HepG2 (cell line): ENCODE measurements around the gene MCU. TPM values are rescaled to one million over a fixed set of nuclear protein-coding genes. Genes with fewer than 3 reads are reported as not detected.

Source experiments
- ATAC-seq: fragments of 200-7000 bp; cut with Tn5 transposase; 3 replicates; pipeline ENCODE4 v1.9.1; 2020; ENCODE audit warnings: mild to moderate bottlenecking, moderate library complexity
- BruUV-seq: library from RNA; stranded (reverse); fragments of 400-500 nt; replicated peaks from 2 replicates; lab custom pipeline; 2021; lab: Mats Ljungman, UMichigan
- CTCF ChIA-PET: fragments of 300-600 bp; formaldehyde crosslinking; extraction: SDS; loops from one replicate; lab custom pipeline; 2021; ENCODE audit warnings: low total read pairs, inconsistent platforms, low intra/inter-chr PET ratio; lab: Yijun Ruan, JAX
- POLR2A ChIA-PET: fragments of 350-600 bp; sonication (Branson Sonifier 250); formaldehyde crosslinking; loops from one replicate; lab custom pipeline; 2020; ENCODE audit warnings: antibody characterized with exemption, inconsistent platforms; lab: Yijun Ruan, JAX
- DNase-seq: peaks from one replicate; pipeline ENCODE4 v3.0.0-alpha.2; 2015; ENCODE audit warnings: low spot score
- FAIRE-seq: peaks from 3 replicates; lab custom pipeline; 2011; peaks lifted over from hg19 to GRCh38; lab: Jason Lieb, UNC
- H2AFZ ChIP-seq: one replicate; pipeline ENCODE4 v1.6.1; 2011; ENCODE audit warnings: low read length, inconsistent platforms
- H3K27ac ChIP-seq: fragments of 300-600 bp; 3 replicates; pipeline ENCODE4 v1.8.0; 2011; ENCODE audit warnings: mixed run types, mild to moderate bottlenecking, mixed read lengths, low read length, inconsistent platforms; ENCODE audit not compliant: insufficient read depth; ENCODE audit errors: extremely low read length
- H3K27me3 ChIP-seq, 2 experiments: fragments of 200-600 bp in 1 of 2; 2 replicates in 1 of 2; 3 replicates in 1 of 2; pipeline versions ENCODE4 v1.6.0 to v1.8.0; 2011; ENCODE audit warnings: low read length in 2 of 2, mild to moderate bottlenecking in 2 of 2, moderate library complexity in 2 of 2, inconsistent platforms in 1 of 2; ENCODE audit not compliant: insufficient read depth in 2 of 2, control insufficient read depth in 1 of 2
- H3K36me3 ChIP-seq, 2 experiments: fragments of 200-600 bp in 1 of 2; replicated peaks in 1 of 2; 2 replicates in 1 of 2; 3 replicates in 1 of 2; pipeline versions ENCODE4 v1.5.1 to v1.8.0; 2011; ENCODE audit warnings: low read length in 2 of 2, inconsistent platforms in 1 of 2; ENCODE audit not compliant: insufficient read depth in 2 of 2, control insufficient read depth in 1 of 2
- H3K4me1 ChIP-seq: 2 replicates; pipeline ENCODE4 v1.5.1; 2012; ENCODE audit warnings: low read length, inconsistent platforms; ENCODE audit not compliant: insufficient read depth
- H3K4me2 ChIP-seq: 2 replicates; pipeline ENCODE4 v1.6.0; 2011; ENCODE audit warnings: low read depth, low read length, inconsistent platforms
- H3K4me3 ChIP-seq, 3 experiments: fragments of 200-600 bp in 1 of 3; sonication (generic), shearing (Covaris generic) in 1 of 3; replicated peaks in 1 of 3; 2 replicates each; pipeline ENCODE4 v1.5.1; 2011 to 2016; ENCODE audit warnings: low read length in 3 of 3, inconsistent platforms in 2 of 3, low read depth in 2 of 3, mild to moderate bottlenecking in 2 of 3, control low read depth in 1 of 3, mixed read lengths in 1 of 3; ENCODE audit not compliant: insufficient read depth in 1 of 3
- H3K79me2 ChIP-seq: one replicate; pipeline ENCODE4 v1.6.1; 2011; ENCODE audit warnings: low read length, inconsistent platforms; ENCODE audit not compliant: insufficient read depth
- H3K9ac ChIP-seq: 2 replicates; pipeline ENCODE4 v1.6.0; 2011; ENCODE audit warnings: mild to moderate bottlenecking, low read depth, low read length, inconsistent platforms; ENCODE audit not compliant: insufficient read depth
- H3K9me3 ChIP-seq: 2 replicates; pipeline ENCODE4 v1.5.1; 2012; ENCODE audit warnings: mild to moderate bottlenecking, low read length
- H4K20me1 ChIP-seq: 2 replicates; pipeline ENCODE4 v1.6.0; 2011; ENCODE audit warnings: inconsistent platforms, mild to moderate bottlenecking, low read length, moderate library complexity; ENCODE audit not compliant: insufficient read depth
- HNRNPL ChIP-seq: fragments of 200-400 bp; formaldehyde crosslinking; IDR thresholded peaks from 2 replicates; pipeline ENCODE4 v1.6.1; 2017; ENCODE audit warnings: mild to moderate bottlenecking, low read depth, low read length
- MAF1 ChIP-seq: sonication (generic); formaldehyde crosslinking; IDR thresholded peaks from 2 replicates; pipeline ENCODE4 v1.5.0; 2020; ENCODE audit warnings: missing genetic modification reagents, borderline replicate concordance
- MED13 ChIP-seq: sonication (generic); formaldehyde crosslinking; IDR thresholded peaks from 2 replicates; pipeline ENCODE4 v1.5.0; 2020; ENCODE audit warnings: missing genetic modification reagents
- NCOA2 ChIP-seq: sonication (generic); formaldehyde crosslinking; IDR thresholded peaks from 2 replicates; pipeline ENCODE4 v1.8.0; 2022; ENCODE audit warnings: inconsistent platforms
- XBP1 ChIP-seq: sonication (generic); formaldehyde crosslinking; IDR thresholded peaks from 2 replicates; pipeline ENCODE4 v1.5.0; 2020; ENCODE audit warnings: missing genetic modification reagents
- ZFAT ChIP-seq: sonication (generic); formaldehyde crosslinking; conservative IDR thresholded peaks from 2 replicates; pipeline ENCODE4 v1.8.1; 2023; ENCODE audit warnings: missing genetic modification reagents, inconsistent platforms
- WGBS: methylation state at CpG from one replicate; pipeline ENCODE4 v1.1.6; 2017; ENCODE audit warnings: low lambda C conversion rate; 5-methylcytosine and 5-hydroxymethylcytosine counted together
- in situ Hi-C: cut with HindIII; loops from 2 replicates; pipeline ENCODE4 v1.10.0; 2017; ENCODE audit warnings: low pct_unique_long_range_greater_than_20kb; ENCODE audit not compliant: extremely low pct_ligation_motif_present
- intact Hi-C: fragments of 100-400 bp; cut with micrococcal nuclease; formaldehyde crosslinking; loops from one replicate; pipeline ENCODE4 v1.10.0; 2022; ENCODE audit not compliant: unreplicated experiment
- polyA plus RNA-seq, 8 experiments: library from polyadenylated mRNA; depleted of rRNA in 3 of 8; stranded (reverse) in 7 of 8; unstranded in 1 of 8; fragments of >200 nt; fragmentation: Illumina TruSeq in 4 of 8; extraction: Trizol in 4 of 8; gene quantifications; 2 replicates each; pipeline versions ENCODE4 v1.2.1 to v1.2.3, GENCODE V29; 2011 to 2016; ENCODE audit warnings: low read depth in 4 of 8, missing spikeins in 1 of 8, mixed read lengths in 1 of 8; ENCODE audit not compliant: insufficient read depth in 1 of 8
- total RNA-seq, 5 experiments: library from RNA; depleted of rRNA; stranded (reverse); fragments of >200 nt; fragmentation: Illumina TruSeq; extraction: Trizol; gene quantifications; 2 replicates each; pipeline ENCODE4 v1.2.3, GENCODE V29; 2016; ENCODE audit warnings: low read depth in 1 of 5
- TF ChIP-seq, protein P1 (sequence below): sonication (generic); formaldehyde crosslinking; conservative IDR thresholded peaks from 2 replicates; pipeline ENCODE4 v1.4.0; 2020; ENCODE audit warnings: missing genetic modification reagents

The MCU gene
- total and polyA plus RNA-seq, 2 of the 13 experiments (the other 11 are each of a cell fraction or from before 2014, with no cell fraction given) = 25.9 to 64.5 TPM

DNA sequence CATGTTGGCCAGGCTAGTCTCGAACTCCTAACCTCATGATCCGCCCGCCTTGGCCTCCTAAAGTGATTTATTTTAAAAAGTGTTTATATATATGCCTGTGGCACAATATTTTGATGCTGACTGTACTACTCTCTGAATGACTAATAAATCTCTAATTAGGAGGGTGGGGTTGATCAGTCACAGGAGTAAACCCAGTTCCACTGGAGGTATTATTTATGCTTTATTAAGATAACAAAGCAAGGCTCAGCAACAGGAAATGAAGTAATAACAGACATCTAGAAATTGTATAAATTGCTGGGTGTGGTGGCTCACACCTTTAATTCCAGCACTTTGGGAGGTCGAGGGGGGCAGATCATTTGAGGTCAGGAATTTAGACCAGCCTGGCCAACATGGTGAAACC, 26.0 kb upstream of the MCU start:
- in situ Hi-C loops = no loop called here
- Histone ChIP-seq H3K79me2 (no peaks in the 10 kb centered on the region), H2AFZ (no peak overlapping the region), H3K9me3 (no peaks in the 10 kb centered on the region), H3K4me1 (no peaks in the 10 kb centered on the region), H3K27ac (no peak overlapping the region), H3K27me3 (no peaks in the 10 kb centered on the region), H4K20me1 (no peaks in the 10 kb centered on the region), H3K9ac (no peak overlapping the region), H3K36me3 (no peaks in the 10 kb centered on the region)
- CTCF ChIA-PET = no interaction called here
- 57% methylated on average over 4 of the region's 4 CpGs for WGBS
- POLR2A ChIA-PET = no interaction called here
- no peak for ATAC-seq
- BruUV-seq = no TSS peak
- no peak for FAIRE-seq
- no peak for DNase-seq
- TF ChIP-seq NCOA2 (CRISPR knock-in tag) = no peak
- TF ChIP-seq, protein P1, sequence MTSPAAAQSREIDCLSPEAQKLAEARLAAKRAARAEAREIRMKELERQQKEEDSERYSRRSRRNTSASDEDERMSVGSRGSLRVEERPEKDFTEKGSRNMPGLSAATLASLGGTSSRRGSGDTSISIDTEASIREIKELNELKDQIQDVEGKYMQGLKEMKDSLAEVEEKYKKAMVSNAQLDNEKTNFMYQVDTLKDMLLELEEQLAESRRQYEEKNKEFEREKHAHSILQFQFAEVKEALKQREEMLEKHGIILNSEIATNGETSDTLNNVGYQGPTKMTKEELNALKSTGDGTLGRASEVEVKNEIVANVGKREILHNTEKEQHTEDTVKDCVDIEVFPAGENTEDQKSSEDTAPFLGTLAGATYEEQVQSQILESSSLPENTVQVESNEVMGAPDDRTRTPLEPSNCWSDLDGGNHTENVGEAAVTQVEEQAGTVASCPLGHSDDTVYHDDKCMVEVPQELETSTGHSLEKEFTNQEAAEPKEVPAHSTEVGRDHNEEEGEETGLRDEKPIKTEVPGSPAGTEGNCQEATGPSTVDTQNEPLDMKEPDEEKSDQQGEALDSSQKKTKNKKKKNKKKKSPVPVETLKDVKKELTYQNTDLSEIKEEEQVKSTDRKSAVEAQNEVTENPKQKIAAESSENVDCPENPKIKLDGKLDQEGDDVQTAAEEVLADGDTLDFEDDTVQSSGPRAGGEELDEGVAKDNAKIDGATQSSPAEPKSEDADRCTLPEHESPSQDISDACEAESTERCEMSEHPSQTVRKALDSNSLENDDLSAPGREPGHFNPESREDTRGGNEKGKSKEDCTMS = no peak
- TF ChIP-seq ZFAT (CRISPR knock-in tag) = no peak
- no peak for TF ChIP-seq XBP1 (CRISPR knock-in tag)
- no peak for TF ChIP-seq MAF1 (CRISPR knock-in tag)
- TF ChIP-seq MED13 (CRISPR knock-in tag) = no peak
- no peak for TF ChIP-seq HNRNPL
- TF ChIP-seq, all 625 proteins: peak for 0
- Histone ChIP-seq H3K4me3 (no peak overlapping the region), H3K4me2 (no peak overlapping the region)
- intact Hi-C loops = no loop called here
